Chondrocyte (in vitro differentiated cells): Measurements from ENCODE around the gene HSD11B2. TPM values are rescaled to one million over a fixed set of nuclear protein-coding genes. Genes with fewer than 3 reads are reported as not detected.

ENCODE experiments used
- DNase-seq: peaks from one replicate; pipeline ENCODE4 v3.0.0; 2021; ENCODE audit warnings: mixed read lengths, low spot score
- H3K27ac Mint-ChIP-seq: one replicate; pipeline ENCODE4 v1.8.0; 2021; ENCODE audit warnings: mild to moderate bottlenecking, moderate library complexity, mixed read lengths; ENCODE audit not compliant: unreplicated experiment
- H3K27me3 Mint-ChIP-seq: 2 replicates; pipeline ENCODE4 v1.8.0; 2021; ENCODE audit warnings: low read depth, mixed read lengths
- H3K36me3 Mint-ChIP-seq: 2 replicates; pipeline ENCODE4 v1.8.0; 2021; ENCODE audit warnings: low read depth, mixed read lengths
- H3K4me1 Mint-ChIP-seq: 2 replicates; pipeline ENCODE4 v1.8.0; 2021; ENCODE audit warnings: low read depth, mild to moderate bottlenecking, mixed read lengths
- H3K4me3 Mint-ChIP-seq: one replicate; pipeline ENCODE4 v1.8.0; 2021; ENCODE audit warnings: mild to moderate bottlenecking, moderate library complexity, mixed read lengths; ENCODE audit not compliant: unreplicated experiment
- H3K9me3 Mint-ChIP-seq: 2 replicates; pipeline ENCODE4 v1.8.0; 2021; ENCODE audit warnings: low read depth, mixed read lengths
- CTCF ChIP-seq: fragments of 200-600 bp; sonication (generic); IDR thresholded peaks from 2 replicates; pipeline ENCODE4 v1.5.0; 2021; ENCODE audit warnings: antibody characterized with exemption, mild to moderate bottlenecking, moderate library complexity
- total RNA-seq: library from RNA; stranded (reverse); gene quantifications from 3 replicates; pipeline ENCODE4 v1.2.1, GENCODE V29; 2021

The HSD11B2 gene
- total RNA-seq, 1 donor from 2014 or later, result 0.20 TPM

GRCh38 chr16:67423015-67423414, 7.9 kb upstream of the HSD11B2 start:
- peaks cover 7% of the 10 kb centered on the region for H3K27me3 Mint-ChIP-seq
- no peaks in the 10 kb centered on the region for H3K36me3 Mint-ChIP-seq
- no peak for TF ChIP-seq CTCF
- no peak for DNase-seq
- H3K27ac Mint-ChIP-seq, result no peak overlapping the region
- peaks cover 9% of the 10 kb centered on the region for H3K4me1 Mint-ChIP-seq
- no peaks in the 10 kb centered on the region for H3K9me3 Mint-ChIP-seq
- H3K4me3 Mint-ChIP-seq, result no peak overlapping the region

GRCh38 chr16:67423611-67424260, 7.2 kb upstream of the HSD11B2 start:
- Mint-ChIP-seq H3K36me3 (no peaks in the 10 kb centered on the region), H3K4me3 (no peak overlapping the region), H3K9me3 (no peaks in the 10 kb centered on the region), H3K27ac (no peak overlapping the region), H3K27me3 (peaks cover 7% of the 10 kb centered on the region), H3K4me1 (peaks cover 12% of the 10 kb centered on the region)
- TF ChIP-seq CTCF, result no peak
- DNase-seq, result no peak

GRCh38 chr16:67424261-67424615, 6.7 kb upstream of the HSD11B2 start:
- Mint-ChIP-seq H3K27me3 (peaks cover 10% of the 10 kb centered on the region), H3K9me3 (no peaks in the 10 kb centered on the region), H3K4me3 (no peak overlapping the region), H3K27ac (no peak overlapping the region), H3K4me1 (peaks cover 12% of the 10 kb centered on the region), H3K36me3 (no peaks in the 10 kb centered on the region)
- TF ChIP-seq CTCF, result no peak
- DNase-seq, result no peak

GRCh38 chr16:67425061-67425460, 5.9 kb upstream of the HSD11B2 start:
- H3K4me1 Mint-ChIP-seq, result peaks cover 12% of the 10 kb centered on the region
- H3K36me3 Mint-ChIP-seq, result no peaks in the 10 kb centered on the region
- DNase-seq, result no peak
- no peak for TF ChIP-seq CTCF
- H3K27ac Mint-ChIP-seq, result no peak overlapping the region
- H3K4me3 Mint-ChIP-seq, result no peak overlapping the region
- peaks cover 14% of the 10 kb centered on the region for H3K27me3 Mint-ChIP-seq
- no peaks in the 10 kb centered on the region for H3K9me3 Mint-ChIP-seq

- no peaks in the 10 kb centered on the region for H3K36me3 Mint-ChIP-seq
- H3K27me3 Mint-ChIP-seq, result peaks cover 17% of the 10 kb centered on the region
- no peak for DNase-seq
- H3K4me1 Mint-ChIP-seq, result peaks cover 15% of the 10 kb centered on the region
- no peak overlapping the region for H3K4me3 Mint-ChIP-seq
- TF ChIP-seq CTCF, result no peak
- H3K9me3 Mint-ChIP-seq, result no peaks in the 10 kb centered on the region
- no peak overlapping the region for H3K27ac Mint-ChIP-seq
Measured at GRCh38 chr16:67425580-67425979, 5.3 kb upstream of the HSD11B2 start.
